HCT116 (cell line): ENCODE measurements around the gene FTO. TPM values are rescaled to one million over a fixed set of nuclear protein-coding genes. Genes with fewer than 3 reads are reported as not detected.

Source experiments
- ATAC-seq: fragments of 200-7000 bp; cut with Tn5 transposase; 2 replicates; pipeline ENCODE4 v1.9.1; 2020; ENCODE audit warnings: mild to moderate bottlenecking, moderate library complexity
- BruUV-seq: library from RNA; stranded (reverse); fragments of 400-500 nt; replicated peaks from 2 replicates; lab custom pipeline; 2021; lab: Mats Ljungman, UMichigan
- CTCF ChIA-PET: fragments of 300-600 bp; sonication (Branson Sonifier 250); formaldehyde crosslinking; loops from one replicate; lab custom pipeline; 2021; ENCODE audit warnings: antibody characterized with exemption; lab: Charles Lee
- POLR2A ChIA-PET: fragments of 300-600, 350-600 bp; sonication (Branson Sonifier 250); formaldehyde crosslinking; loops from one replicate; lab custom pipeline; 2021; ENCODE audit warnings: antibody characterized with exemption; lab: Charles Lee
- RAD21 ChIA-PET, 2 experiments: fragments of 300-600 bp; sonication (Branson Sonifier 250); formaldehyde crosslinking; loops; one replicate each; lab custom pipeline; 2023; ENCODE audit warnings: low total read pairs in 2 of 2; ENCODE audit not compliant: uncharacterized antibody in 2 of 2, unreplicated experiment in 2 of 2, low non-redundant PET in 1 of 2; lab: Charles Lee
- DNase-seq: peaks from one replicate; pipeline ENCODE4 v3.0.0-alpha.2; 2010; ENCODE audit warnings: low read depth, low spot score
- H2AFZ ChIP-seq: fragments of 200-600 bp; shearing (Covaris generic), sonication (generic); 2 replicates; pipeline ENCODE4 v1.6.1; 2017; ENCODE audit warnings: low read depth, mixed run types, mixed read lengths, antibody characterized with exemption, low read length; ENCODE audit not compliant: poor library complexity, severe bottlenecking
- H3K27ac ChIP-seq: 2 replicates; pipeline ENCODE4 v1.5.1; 2012; ENCODE audit warnings: low read depth, low read length
- H3K27me3 ChIP-seq: fragments of 200-600 bp; sonication (generic); 2 replicates; pipeline ENCODE4 v1.6.1; 2016; ENCODE audit warnings: mixed run types, low read length, mixed read lengths; ENCODE audit not compliant: insufficient read depth
- H3K36me3 ChIP-seq, 2 experiments: fragments of 200-500 bp in 1 of 2; fragments of 200-600 bp in 1 of 2; sonication (Bioruptor generic) in 1 of 2; sonication (generic) in 1 of 2; 2 replicates each; pipeline versions ENCODE4 v1.5.1 to v1.6.1; 2014 to 2016; ENCODE audit warnings: low read length in 2 of 2, inconsistent platforms in 1 of 2, mixed read lengths in 1 of 2, mixed run types in 1 of 2; ENCODE audit not compliant: insufficient read depth in 2 of 2, control insufficient read depth in 1 of 2
- H3K4me1 ChIP-seq, 2 experiments: fragments of 200-600 bp in 1 of 2; sonication (generic) in 1 of 2; 2 replicates each; pipeline versions ENCODE4 v1.5.1 to v1.6.1; 2012 to 2017; ENCODE audit warnings: low read length in 2 of 2, inconsistent platforms in 1 of 2, mild to moderate bottlenecking in 1 of 2, mixed read lengths in 1 of 2, mixed run types in 1 of 2, moderate library complexity in 1 of 2; ENCODE audit not compliant: insufficient read depth in 2 of 2, control insufficient read depth in 1 of 2
- H3K4me2 ChIP-seq: fragments of 200-600 bp; sonication (generic); 2 replicates; pipeline ENCODE4 v1.6.1; 2017; ENCODE audit warnings: mixed run types, low read length, mixed read lengths
- H3K4me3 ChIP-seq, 2 experiments: fragments of 200-600 bp in 1 of 2; sonication (generic) in 1 of 2; replicated peaks in 1 of 2; 2 replicates each; pipeline ENCODE4 v1.5.1; 2011 to 2016; ENCODE audit warnings: low read length in 2 of 2, control low read depth in 1 of 2, low read depth in 1 of 2, mild to moderate bottlenecking in 1 of 2, mixed read lengths in 1 of 2, mixed run types in 1 of 2
- H3K79me2 ChIP-seq: fragments of 200-600 bp; sonication (generic); 2 replicates; pipeline ENCODE4 v1.6.1; 2017; ENCODE audit warnings: mild to moderate bottlenecking, mixed run types, low read length, moderate library complexity, mixed read lengths; ENCODE audit not compliant: insufficient read depth
- H3K9ac ChIP-seq: fragments of 200-600 bp; sonication (generic); 2 replicates; pipeline ENCODE4 v1.6.1; 2016; ENCODE audit warnings: low read length, mixed read lengths
- H3K9me2 ChIP-seq: fragments of 200-600 bp; sonication (generic), shearing (Covaris generic); 2 replicates; pipeline ENCODE4 v1.6.1; 2017; ENCODE audit warnings: mixed run types, mild to moderate bottlenecking, moderate library complexity; ENCODE audit not compliant: insufficient read depth
- H3K9me3 ChIP-seq, 2 experiments: fragments of 200-500 bp in 1 of 2; fragments of 200-600 bp in 1 of 2; sonication (Bioruptor generic) in 1 of 2; sonication (generic) in 1 of 2; 2 replicates each; pipeline ENCODE4 v1.6.1; 2014 to 2017; ENCODE audit warnings: low read length in 2 of 2, mixed read lengths in 2 of 2, inconsistent platforms in 1 of 2, low read depth in 1 of 2, mild to moderate bottlenecking in 1 of 2, mixed run types in 1 of 2, moderate library complexity in 1 of 2; ENCODE audit not compliant: control insufficient read depth in 1 of 2, insufficient read depth in 1 of 2
- H4K20me1 ChIP-seq: fragments of 200-600 bp; sonication (generic), shearing (Covaris generic); 2 replicates; pipeline ENCODE4 v1.6.1; 2017; ENCODE audit warnings: mixed run types, mild to moderate bottlenecking, moderate library complexity; ENCODE audit not compliant: insufficient read depth
- CBX3 ChIP-seq: IDR thresholded peaks from 2 replicates; pipeline ENCODE4 v1.6.1; 2012; ENCODE audit warnings: low read depth
- CEBPB ChIP-seq: IDR thresholded peaks from 2 replicates; pipeline ENCODE4 v1.6.1; 2012; ENCODE audit warnings: low read depth
- EGR1 ChIP-seq: IDR thresholded peaks from 2 replicates; pipeline ENCODE4 v1.6.1; 2012; ENCODE audit warnings: low read depth
- ELF1 ChIP-seq: IDR thresholded peaks from 2 replicates; pipeline ENCODE4 v1.6.1; 2012; ENCODE audit warnings: low read depth, borderline replicate concordance
- EZH2 ChIP-seq: fragments of 200-600 bp; sonication (generic); IDR thresholded peaks from 2 replicates; pipeline ENCODE4 v1.6.1; 2017; ENCODE audit warnings: antibody characterized with exemption, mixed run types
- EZH2phosphoT487 ChIP-seq: fragments of 200-600 bp; IDR thresholded peaks from 2 replicates; pipeline ENCODE4 v1.6.1; 2018; ENCODE audit warnings: antibody characterized with exemption, borderline replicate concordance
- FOSL1 ChIP-seq: IDR thresholded peaks from 2 replicates; pipeline ENCODE4 v1.6.1; 2012; ENCODE audit warnings: low read depth
- POLR2A ChIP-seq: IDR thresholded peaks from 2 replicates; pipeline ENCODE4 v1.7.0; 2011; ENCODE audit warnings: borderline replicate concordance; ENCODE audit not compliant: insufficient read depth, insufficient read length; ENCODE audit errors: extremely low read depth
- SIN3A ChIP-seq: IDR thresholded peaks from 2 replicates; pipeline ENCODE4 v1.6.1; 2012; ENCODE audit warnings: low read depth
- SP1 ChIP-seq: IDR thresholded peaks from 2 replicates; pipeline ENCODE4 v1.6.1; 2012; ENCODE audit warnings: low read depth
- SRF ChIP-seq: IDR thresholded peaks from 2 replicates; pipeline ENCODE4 v1.6.1; 2012; ENCODE audit warnings: low read depth
- TCF7L2 ChIP-seq: IDR thresholded peaks from 2 replicates; pipeline ENCODE4 v1.7.0; 2011; ENCODE audit warnings: borderline replicate concordance, inconsistent platforms; ENCODE audit not compliant: insufficient read depth, insufficient read length; ENCODE audit errors: extremely low read depth
- YY1 ChIP-seq: IDR thresholded peaks from 2 replicates; pipeline ENCODE4 v1.6.1; 2011; ENCODE audit warnings: low read length, low read depth, moderate library complexity, mild to moderate bottlenecking; ENCODE audit not compliant: insufficient replicate concordance; ENCODE audit errors: extremely low read depth
- ZNF274 ChIP-seq: fragments of 200-500 bp; sonication (Bioruptor generic); IDR thresholded peaks from 2 replicates; pipeline ENCODE4 v1.6.1; 2014; ENCODE audit warnings: mild to moderate bottlenecking, low read depth, low read length, inconsistent platforms
- intact Hi-C: fragments of 100-400 bp; cut with micrococcal nuclease; formaldehyde crosslinking; loops from 2 replicates; pipeline ENCODE4 v1.10.0; 2022
- total RNA-seq: library from RNA; stranded (reverse); gene quantifications from one replicate; pipeline ENCODE4 v1.2.1, GENCODE V29; 2021; ENCODE audit not compliant: unreplicated experiment
- TF ChIP-seq, protein P1 (sequence below), 3 experiments: fragments of 200-600 bp in 1 of 3; sonication (generic) in 1 of 3; IDR thresholded peaks in 2 of 3; conservative IDR thresholded peaks in 1 of 3; 2 replicates each; pipeline ENCODE4 v1.5.1; 2012 to 2017; ENCODE audit warnings: low read depth in 2 of 3, low read length in 2 of 3, antibody characterized with exemption in 1 of 3, borderline replicate concordance in 1 of 3, control low read depth in 1 of 3, mild to moderate bottlenecking in 1 of 3, mixed read lengths in 1 of 3, mixed run types in 1 of 3, moderate library complexity in 1 of 3; ENCODE audit not compliant: insufficient read depth in 1 of 3
- TF ChIP-seq, protein P2 (sequence below): IDR thresholded peaks from 2 replicates; pipeline ENCODE4 v1.6.1; 2011; ENCODE audit warnings: mild to moderate bottlenecking, low read length, moderate library complexity; ENCODE audit not compliant: insufficient replicate concordance; ENCODE audit errors: extremely low read depth
- TF ChIP-seq, protein P3 (sequence below): IDR thresholded peaks from 2 replicates; pipeline ENCODE4 v1.6.1; 2012
- TF ChIP-seq, protein P4 (sequence below): IDR thresholded peaks from 2 replicates; pipeline ENCODE4 v1.6.1; 2012

FTO gene
- total RNA-seq, 1 experiment from 2014 or later = 55.2 TPM

DNA sequence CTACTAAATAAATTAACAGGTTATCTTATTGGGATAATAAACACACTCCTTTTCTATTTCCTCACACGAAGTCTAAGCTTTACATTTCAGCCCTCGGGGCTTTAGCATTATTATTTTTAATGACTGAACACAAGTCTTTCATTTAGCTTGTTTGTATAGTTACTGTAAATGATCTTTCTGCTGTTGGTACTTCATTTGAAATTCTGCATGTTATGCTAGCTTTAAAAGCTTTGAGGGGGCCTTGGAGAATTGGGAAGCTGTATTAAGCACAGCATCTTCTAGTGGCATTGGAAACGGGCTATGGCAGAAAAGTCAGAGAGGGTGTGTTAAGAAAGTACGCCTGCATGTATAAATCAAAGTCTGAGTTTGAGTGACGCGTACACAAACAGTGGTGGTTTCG, 243.7 kb downstream of the FTO start:
- Histone ChIP-seq H3K36me3 (no peaks in the 10 kb centered on the region), H3K9me2 (no peaks in the 10 kb centered on the region), H3K79me2 (no peaks in the 10 kb centered on the region), H3K27ac (no peak overlapping the region), H2AFZ (no peak overlapping the region), H3K4me2 (no peak overlapping the region), H3K4me3 (no peak overlapping the region), H3K9ac (no peak overlapping the region), H3K4me1 (no peaks in the 10 kb centered on the region), H3K9me3 (no peaks in the 10 kb centered on the region), H4K20me1 (no peaks in the 10 kb centered on the region), H3K27me3 (no peaks in the 10 kb centered on the region)
- BruUV-seq = no TSS peak
- ChIA-PET CTCF (no interaction called here), POLR2A (interaction anchor here (0.6 kb wide), 1 partner anchor 674 kb away, joined by 4 read pairs; no protein-coding TSS in a partner anchor), RAD21 (no interaction called here)
- TF ChIP-seq, protein P1, sequence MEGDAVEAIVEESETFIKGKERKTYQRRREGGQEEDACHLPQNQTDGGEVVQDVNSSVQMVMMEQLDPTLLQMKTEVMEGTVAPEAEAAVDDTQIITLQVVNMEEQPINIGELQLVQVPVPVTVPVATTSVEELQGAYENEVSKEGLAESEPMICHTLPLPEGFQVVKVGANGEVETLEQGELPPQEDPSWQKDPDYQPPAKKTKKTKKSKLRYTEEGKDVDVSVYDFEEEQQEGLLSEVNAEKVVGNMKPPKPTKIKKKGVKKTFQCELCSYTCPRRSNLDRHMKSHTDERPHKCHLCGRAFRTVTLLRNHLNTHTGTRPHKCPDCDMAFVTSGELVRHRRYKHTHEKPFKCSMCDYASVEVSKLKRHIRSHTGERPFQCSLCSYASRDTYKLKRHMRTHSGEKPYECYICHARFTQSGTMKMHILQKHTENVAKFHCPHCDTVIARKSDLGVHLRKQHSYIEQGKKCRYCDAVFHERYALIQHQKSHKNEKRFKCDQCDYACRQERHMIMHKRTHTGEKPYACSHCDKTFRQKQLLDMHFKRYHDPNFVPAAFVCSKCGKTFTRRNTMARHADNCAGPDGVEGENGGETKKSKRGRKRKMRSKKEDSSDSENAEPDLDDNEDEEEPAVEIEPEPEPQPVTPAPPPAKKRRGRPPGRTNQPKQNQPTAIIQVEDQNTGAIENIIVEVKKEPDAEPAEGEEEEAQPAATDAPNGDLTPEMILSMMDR (IDR thresholded peaks at IDR 0.05 in 2 of 3, conservative IDR thresholded peaks at IDR 0.05 in 1 of 3; ENCODE audit: borderline replicate concordance in 1 of 3, insufficient read depth in 1 of 3, low read depth in 2 of 3, low read length in 2 of 3) = no peak
- TF ChIP-seq ZNF274 = no peak
- TF ChIP-seq TCF7L2 = no peak
- no peak for TF ChIP-seq EZH2
- TF ChIP-seq ELF1 = no peak
- no peak for TF ChIP-seq SP1
- no peak for TF ChIP-seq SRF
- TF ChIP-seq POLR2A = no peak
- TF ChIP-seq SIN3A = no peak
- no peak for TF ChIP-seq CBX3
- ATAC-seq = no peak
- no peak for DNase-seq
- intact Hi-C loops = no loop called here

DNA sequence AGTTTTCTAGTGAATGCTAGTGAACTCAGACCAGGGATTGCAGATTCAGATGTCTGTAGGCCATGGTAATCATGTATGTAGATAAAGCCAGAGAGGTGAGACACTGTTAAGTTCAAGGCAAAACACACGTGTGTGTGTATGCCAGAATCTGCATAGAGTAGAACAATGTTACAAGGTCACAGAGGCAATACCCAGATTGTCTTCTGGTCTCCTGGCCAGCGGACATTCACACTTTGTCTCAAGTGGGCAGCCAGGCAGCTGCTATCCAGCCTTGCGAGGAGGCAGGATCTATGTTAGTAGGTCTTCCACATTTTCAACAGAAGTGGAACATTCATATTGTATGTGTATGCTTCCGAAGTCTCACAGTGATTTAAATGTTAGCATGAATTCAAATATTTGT, 244.4 kb downstream of the FTO start:
- Histone ChIP-seq H3K4me1 (no peaks in the 10 kb centered on the region), H3K27me3 (no peaks in the 10 kb centered on the region), H3K9me3 (no peaks in the 10 kb centered on the region), H3K4me3 (no peak overlapping the region), H2AFZ (no peak overlapping the region), H3K9ac (no peak overlapping the region), H3K36me3 (no peaks in the 10 kb centered on the region), H3K9me2 (no peaks in the 10 kb centered on the region), H3K79me2 (no peaks in the 10 kb centered on the region), H4K20me1 (no peaks in the 10 kb centered on the region), H3K27ac (no peak overlapping the region), H3K4me2 (no peak overlapping the region)
- DNase-seq = no peak
- ATAC-seq = no peak
- ChIA-PET RAD21 (no interaction called here), POLR2A (no interaction called here), CTCF (no interaction called here)
- intact Hi-C loops = no loop called here
- BruUV-seq = no TSS peak
- no peak for TF ChIP-seq TCF7L2
- no peak for TF ChIP-seq SRF
- TF ChIP-seq, protein P2, sequence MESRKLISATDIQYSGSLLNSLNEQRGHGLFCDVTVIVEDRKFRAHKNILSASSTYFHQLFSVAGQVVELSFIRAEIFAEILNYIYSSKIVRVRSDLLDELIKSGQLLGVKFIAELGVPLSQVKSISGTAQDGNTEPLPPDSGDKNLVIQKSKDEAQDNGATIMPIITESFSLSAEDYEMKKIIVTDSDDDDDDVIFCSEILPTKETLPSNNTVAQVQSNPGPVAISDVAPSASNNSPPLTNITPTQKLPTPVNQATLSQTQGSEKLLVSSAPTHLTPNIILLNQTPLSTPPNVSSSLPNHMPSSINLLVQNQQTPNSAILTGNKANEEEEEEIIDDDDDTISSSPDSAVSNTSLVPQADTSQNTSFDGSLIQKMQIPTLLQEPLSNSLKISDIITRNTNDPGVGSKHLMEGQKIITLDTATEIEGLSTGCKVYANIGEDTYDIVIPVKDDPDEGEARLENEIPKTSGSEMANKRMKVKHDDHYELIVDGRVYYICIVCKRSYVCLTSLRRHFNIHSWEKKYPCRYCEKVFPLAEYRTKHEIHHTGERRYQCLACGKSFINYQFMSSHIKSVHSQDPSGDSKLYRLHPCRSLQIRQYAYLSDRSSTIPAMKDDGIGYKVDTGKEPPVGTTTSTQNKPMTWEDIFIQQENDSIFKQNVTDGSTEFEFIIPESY = no peak
- no peak for TF ChIP-seq CEBPB
- TF ChIP-seq CBX3 = no peak
- TF ChIP-seq EZH2phosphoT487 = no peak
- no peak for TF ChIP-seq ELF1
- no peak for TF ChIP-seq YY1
- TF ChIP-seq, protein P3, sequence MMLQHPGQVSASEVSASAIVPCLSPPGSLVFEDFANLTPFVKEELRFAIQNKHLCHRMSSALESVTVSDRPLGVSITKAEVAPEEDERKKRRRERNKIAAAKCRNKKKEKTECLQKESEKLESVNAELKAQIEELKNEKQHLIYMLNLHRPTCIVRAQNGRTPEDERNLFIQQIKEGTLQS = no peak
- TF ChIP-seq EGR1 = no peak
- TF ChIP-seq FOSL1 = no peak
- TF ChIP-seq, protein P4, sequence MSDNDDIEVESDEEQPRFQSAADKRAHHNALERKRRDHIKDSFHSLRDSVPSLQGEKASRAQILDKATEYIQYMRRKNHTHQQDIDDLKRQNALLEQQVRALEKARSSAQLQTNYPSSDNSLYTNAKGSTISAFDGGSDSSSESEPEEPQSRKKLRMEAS = no peak
